NOMO-1 treated with dmso at 0.1 percent for 144 hours (cell line): Measurements from ENCODE around the gene ICE1.
"Not testable (repeated sequence)": the region's sequence is repeated elsewhere in the genome, so short reads cannot be mapped to it uniquely, and the experiment has no call there.

Experiments
- DNase-seq: peaks from one replicate; lab custom pipeline; 2025; ENCODE audit not compliant: unreplicated experiment; lab: John Stamatoyannopoulos, UW

ICE1 gene

DNA sequence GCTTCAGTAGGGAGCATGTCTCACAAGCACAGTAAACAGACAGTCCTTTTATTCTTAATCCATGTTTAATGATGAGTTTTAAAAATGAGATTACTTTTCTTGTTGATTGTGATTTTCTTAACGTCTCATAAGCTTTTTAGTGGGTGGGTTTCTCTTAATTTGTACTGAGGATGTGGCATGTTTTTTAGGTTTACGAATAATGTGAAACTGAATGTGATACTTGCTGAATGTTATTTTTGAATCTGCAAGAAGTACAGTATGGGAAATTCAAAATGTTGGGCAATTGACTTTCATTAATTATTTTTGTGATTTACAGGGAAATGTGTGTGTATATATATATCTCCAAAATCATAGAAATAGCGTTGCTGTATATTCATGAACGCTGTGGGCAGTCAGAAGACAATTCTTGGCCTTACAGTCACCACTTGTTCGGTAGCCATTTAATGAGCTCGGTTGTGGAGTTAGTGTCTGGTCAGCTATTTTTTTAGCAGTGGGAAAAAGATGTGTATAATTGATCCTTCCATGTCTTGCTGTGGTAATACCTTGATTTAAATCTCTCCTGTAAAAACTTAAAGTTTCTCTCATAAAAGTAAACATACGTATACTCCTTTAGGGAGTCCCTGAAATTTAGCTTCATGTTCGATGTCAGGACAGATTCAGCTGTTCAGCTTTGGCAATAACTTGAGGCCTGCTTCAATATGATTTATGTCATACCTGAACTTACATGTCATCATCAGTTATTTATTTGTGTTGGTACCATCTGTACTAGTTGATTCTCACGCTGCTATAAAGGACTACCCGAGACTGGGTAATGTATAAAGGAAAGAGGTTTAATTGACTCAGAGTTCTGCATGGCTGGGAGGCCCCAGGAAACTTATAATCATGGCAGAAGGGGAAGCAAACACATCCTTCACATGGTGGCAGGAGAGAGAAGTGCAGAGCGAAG is 15.0 kb downstream of the ICE1 start:
- DNase-seq, result no peak

DNA sequence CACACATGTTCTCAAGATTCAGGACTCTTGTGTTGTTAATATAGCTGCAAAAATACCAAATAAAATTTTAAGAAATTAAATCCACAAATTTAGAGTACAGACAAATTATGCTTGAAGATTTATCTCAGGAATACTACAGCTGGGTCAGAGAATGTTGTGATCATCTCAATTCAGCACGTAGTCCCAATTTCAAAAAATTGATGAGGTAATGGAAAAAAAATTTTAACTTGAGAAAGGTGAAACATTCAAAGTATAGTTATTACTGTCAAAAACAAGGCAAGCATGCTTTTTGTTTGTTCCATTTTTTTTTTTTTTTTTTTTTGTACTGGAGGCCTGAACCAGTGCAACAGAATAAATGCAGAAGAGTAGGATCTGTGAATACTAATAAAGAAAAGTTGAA is 29.4 kb downstream of the ICE1 start:
- DNase-seq, result no peak

- no peak for DNase-seq
Measured at GRCh38 chr5:5453131-5453530, 30.7 kb downstream of the ICE1 start.

- DNase-seq, result no peak
Measured at GRCh38 chr5:5454391-5454790, 31.9 kb downstream of the ICE1 start.

DNA sequence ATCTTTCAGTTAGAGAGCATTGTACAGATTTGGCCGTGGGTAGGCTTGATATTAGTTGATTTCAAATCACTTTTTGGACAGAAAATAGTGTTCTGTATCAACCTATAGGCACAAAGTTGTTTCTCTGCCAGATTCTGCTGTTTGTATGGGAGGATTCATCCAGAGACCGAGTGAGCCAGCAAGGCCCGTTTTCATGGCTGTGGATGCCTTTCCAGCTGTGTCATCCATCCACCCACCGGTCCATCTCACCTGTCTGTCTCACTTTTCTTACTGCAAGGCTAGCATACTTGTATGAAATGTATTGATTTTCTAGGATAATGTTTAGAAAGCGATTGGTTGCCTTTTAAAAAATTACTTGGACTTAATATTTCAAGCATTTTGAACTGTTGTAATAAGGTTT is 34.4 kb downstream of the ICE1 start:
- DNase-seq, result no peak

DNA sequence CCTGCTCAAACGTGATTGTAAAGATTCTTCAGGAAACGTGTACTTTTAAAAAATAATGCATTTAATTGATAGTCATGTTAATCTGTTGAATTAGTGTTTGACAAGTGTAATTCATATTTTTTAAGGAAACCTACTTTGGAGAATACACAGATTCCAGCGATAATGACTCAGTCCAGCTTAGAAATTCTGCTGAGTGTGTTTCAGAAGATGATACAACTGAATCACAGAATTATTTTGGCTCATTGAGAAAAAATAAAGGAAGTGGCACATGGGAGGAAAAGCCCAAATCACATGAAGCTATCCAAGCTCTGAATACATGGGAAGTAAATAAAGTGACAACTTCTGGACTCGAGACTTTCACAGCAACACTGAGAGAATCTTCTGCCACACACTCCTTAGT is 37.8 kb downstream of the ICE1 start:
- no peak for DNase-seq

DNA sequence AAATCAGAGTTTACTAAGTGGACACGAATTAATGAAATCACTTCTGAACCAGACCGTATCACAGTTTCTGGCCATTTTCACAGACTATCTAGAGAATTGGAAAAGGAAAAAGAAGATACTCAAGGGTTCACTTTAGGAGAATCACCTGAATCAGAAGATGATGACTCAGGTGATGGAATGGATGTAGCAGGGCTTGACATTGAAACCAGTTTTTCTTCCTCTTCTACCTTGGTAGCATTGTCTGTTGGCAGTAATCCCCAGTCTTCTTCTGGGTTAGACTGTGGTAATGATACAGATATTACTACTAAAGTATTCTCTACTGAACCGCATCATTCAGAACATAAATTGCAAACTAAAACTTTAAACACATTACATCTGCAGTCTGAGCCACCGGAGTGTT is 38.5 kb downstream of the ICE1 start:
- DNase-seq, result no peak

GRCh38 chr5:5464036-5464715 is 41.7 kb downstream of the ICE1 start:
- DNase-seq, result no peak

- DNase-seq, result no peak
Measured at GRCh38 chr5:5466227-5466626, 43.8 kb downstream of the ICE1 start.

GRCh38 chr5:5467737-5468136 is 45.3 kb downstream of the ICE1 start:
- DNase-seq, result no peak

GRCh38 chr5:5470933-5471332 is 48.5 kb downstream of the ICE1 start:
- DNase-seq, result no peak

GRCh38 chr5:5473226-5473625 is 50.7 kb downstream of the ICE1 start:
- no peak for DNase-seq

DNA sequence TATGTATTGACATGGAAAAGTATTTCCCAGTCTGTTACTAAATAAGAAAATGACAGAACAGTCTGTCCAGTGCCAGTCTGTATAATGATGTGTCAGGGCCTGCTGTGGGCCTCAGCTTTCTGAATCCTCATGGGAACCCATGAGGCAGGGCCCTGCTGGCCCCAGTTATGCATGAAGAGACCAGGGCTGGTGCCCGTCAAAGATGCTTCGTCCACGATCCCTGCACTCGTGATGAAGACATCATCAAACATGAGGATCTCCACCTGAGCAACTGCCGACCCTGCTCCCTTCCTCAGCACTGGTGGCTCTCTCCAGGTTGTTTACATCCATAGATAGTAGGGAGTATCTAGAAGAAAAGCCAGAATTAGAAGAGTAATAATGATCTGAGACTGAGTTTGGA is 52.5 kb downstream of the ICE1 start:
- DNase-seq, result no peak

DNA sequence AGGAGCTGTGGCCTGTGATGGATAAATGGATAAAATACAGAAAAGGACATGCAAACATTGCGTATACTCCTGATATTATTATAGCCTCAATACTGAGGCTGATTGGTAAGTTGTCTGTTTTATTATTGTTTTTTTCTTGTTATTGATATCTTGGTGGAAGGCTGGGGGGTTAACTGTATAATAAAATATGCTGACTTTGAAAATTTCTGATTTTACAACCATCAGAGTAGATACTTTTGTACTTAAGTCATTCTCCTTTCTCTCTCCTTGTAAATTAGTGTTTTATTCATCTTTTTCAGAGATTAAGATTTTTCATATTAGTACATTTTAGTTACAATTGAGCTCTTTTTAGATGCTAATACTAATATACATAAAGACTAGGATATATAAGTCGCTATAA is 53.5 kb downstream of the ICE1 start:
- DNase-seq, result no peak

DNA sequence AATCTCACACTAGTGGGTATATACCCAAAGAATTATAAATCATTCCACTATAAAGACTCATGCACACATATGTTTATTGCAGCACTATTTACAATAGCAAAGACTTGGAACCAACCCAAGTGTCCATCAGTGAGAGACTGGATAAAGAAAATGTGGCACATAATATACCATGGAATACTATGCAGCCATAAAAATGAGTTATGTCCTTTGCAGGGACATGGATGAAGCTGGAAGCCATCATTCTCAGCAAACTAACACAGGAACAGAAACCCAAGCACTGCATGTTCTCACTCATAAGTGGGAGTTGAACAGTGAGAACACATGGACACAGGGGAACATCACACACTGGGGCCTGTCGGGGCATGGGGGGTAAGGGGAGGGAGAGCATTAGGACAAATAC is 57.1 kb downstream of the ICE1 start:
- not testable (repeated sequence) for DNase-seq

- peak; percentile 35 for DNase-seq
Measured at GRCh38 chr5:5480481-5481111, 58.1 kb downstream of the ICE1 start.

GRCh38 chr5:5481206-5481605 is 58.7 kb downstream of the ICE1 start:
- DNase-seq, result peak; percentile 68

GRCh38 chr5:5481633-5482032 is 59.2 kb downstream of the ICE1 start:
- no peak for DNase-seq

DNA sequence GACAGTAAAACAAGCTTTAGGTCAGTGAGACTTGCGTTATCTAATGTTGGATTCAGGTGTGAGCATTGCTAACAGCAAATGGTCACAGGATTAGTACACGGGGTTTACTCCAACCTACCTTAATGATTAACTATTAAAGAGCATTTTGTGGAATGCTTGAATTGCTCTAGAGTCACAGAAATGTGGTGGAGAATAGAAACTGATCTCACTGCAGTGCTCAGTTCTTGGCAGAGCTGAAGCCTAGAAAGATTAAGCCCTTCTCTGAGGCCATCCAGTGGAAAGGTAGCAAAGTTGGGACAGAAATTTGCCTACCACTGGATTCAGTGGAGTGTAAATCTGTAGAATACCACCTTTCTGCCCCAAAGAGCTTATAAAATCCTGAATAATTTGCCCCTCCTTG is 60.9 kb downstream of the ICE1 start:
- DNase-seq, result no peak

- no peak for DNase-seq
Measured at GRCh38 chr5:5483880-5484598, 61.6 kb downstream of the ICE1 start.

GRCh38 chr5:5486122-5486521 is 63.6 kb downstream of the ICE1 start:
- DNase-seq, result no peak
